ENCODE results near the gene ADGRB3.
"Not testable (repeated sequence)": the region's sequence is repeated elsewhere in the genome, so short reads cannot be mapped to it uniquely, and the experiment has no call there.

The ADGRB3 gene

DNA sequence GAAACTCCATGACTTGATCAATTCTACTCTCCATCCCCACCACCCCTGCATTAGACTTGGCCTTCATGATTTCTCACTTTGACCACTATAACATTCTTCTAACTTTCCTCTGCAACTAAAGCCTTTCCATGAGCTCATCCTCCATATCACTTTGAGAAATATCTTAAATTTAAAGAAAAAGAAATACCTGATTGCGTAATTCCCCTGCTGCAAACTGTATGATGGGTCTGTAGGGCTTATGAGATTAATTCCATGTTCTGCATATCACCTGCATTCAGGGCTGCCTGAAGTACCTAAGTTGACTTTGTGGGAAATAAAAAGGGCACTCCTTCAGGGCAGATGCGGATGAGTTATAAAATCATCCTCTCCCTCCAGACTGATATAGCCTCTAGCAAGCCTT lies 611.9 kb downstream of the ADGRB3 start:
- no peak for DNase-seq (ENCODE audit: low spot score)

DNA sequence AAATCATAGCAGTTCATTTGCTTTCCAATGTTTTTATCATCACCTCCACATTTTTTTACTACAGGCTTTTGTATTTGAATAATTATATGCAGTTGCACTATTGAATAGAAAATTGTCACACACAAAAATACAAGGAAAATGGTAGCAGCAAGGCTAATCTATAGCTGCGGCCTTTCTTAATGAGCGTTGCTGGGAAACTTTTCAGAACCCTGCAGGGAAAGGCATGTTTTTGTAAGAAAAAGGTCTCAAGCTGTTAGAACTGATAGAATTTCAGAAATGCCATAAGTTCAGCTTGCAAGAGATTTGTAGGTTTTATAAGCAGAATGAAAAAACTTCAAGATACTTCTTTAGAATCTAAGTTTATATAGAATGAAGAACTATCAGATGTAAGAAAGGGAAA lies 625.9 kb downstream of the ADGRB3 start:
- DNase-seq (ENCODE audit: low spot score), result no peak

DNA sequence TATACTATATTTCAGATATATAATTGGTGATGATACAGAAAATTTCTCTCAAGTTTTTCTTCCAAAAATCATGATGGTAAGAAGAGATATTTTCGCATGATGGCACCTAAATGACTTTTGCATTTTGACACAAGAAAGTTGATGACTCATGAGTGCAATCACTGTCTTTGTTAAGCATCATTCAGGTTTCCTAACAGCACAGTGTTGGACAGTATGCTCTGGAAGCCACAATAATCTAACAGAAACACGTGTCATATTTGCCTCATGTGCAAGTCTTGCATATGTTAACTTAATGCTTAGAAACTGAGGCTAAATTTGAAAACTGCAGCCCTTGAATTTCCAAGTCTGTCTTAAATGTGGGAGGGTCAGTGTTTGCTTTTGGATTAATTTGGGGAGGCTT lies 628.2 kb downstream of the ADGRB3 start:
- DNase-seq (ENCODE audit: low spot score), result no peak

DNA sequence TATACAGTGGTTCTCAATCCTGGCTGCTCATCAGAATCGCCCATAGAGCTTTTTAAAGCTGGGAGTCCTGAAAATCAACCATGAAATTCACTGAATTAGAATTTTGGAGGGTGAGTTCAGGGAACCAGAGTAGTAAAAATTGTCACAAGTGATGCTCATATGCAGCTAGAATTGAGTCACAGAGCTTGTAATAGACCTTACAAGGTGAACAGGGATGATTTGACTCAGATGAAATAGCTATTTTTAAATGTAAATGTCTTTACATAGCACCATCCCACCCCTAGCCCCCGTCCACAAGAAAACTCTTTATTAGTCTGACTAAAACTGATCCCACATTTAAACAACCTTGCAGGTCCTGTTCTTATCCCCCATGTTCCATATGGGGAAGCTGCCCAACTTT lies 630.0 kb downstream of the ADGRB3 start:
- DNase-seq (ENCODE audit: low spot score), result no peak

DNA sequence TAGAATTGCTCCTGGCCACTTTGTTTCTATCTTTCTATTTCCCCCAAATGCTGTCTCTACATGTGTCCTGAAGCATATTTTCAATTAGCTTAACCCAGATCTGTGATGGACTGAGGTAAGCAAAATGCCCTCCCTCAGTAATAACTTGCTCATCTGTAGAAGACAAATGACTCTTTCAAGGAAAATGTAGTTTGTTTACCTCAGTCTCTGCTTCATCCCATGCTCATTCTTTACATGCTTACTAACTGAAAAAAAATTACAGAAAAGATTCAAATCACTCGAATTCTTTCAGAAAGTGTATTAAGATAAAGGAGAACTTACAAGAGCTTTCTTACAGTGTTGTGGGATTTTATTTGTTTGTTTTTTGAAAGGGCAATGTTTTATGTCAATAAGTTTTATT lies 630.6 kb downstream of the ADGRB3 start:
- DNase-seq (ENCODE audit: low spot score), result no peak

DNA sequence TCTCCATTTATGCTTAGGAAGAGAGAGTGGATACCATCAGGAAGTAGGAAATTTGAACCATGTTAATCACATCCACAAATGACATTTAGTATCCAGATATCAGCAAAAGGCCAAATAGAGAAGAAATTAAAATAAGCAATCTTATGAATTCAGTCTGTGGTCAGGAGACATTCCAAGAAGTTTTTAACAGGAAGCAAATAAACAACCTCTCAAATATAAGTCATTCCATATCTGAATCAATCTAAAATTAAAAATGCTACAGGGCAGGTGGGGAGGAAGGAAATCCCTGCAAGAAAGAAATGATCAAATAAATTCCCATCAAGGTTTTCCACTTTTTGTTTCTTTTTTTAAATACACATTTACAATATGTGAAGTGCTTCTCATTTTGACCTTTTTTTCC lies 641.1 kb downstream of the ADGRB3 start:
- no peak for DNase-seq (ENCODE audit: low spot score)

DNA sequence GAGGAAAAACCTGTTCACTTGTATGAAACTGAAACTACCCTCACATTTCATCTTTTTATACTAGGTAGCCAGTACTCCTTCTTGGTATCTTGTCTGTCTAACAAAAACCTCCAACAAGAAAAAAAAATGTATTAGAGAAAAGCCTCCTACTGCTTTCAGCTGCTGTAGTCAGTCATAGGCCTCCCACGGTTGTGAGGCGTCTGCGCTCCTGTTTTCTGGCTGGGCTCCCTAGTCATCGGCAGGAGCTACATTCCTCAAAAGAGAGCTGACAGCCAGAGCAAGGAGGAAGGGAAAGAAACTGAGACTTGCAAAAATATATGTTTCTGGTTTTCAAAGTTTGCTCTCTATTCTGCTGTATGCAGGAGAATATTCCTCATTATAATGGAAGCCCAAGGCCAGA lies 644.7 kb downstream of the ADGRB3 start:
- no peak for DNase-seq (ENCODE audit: low spot score)

DNA sequence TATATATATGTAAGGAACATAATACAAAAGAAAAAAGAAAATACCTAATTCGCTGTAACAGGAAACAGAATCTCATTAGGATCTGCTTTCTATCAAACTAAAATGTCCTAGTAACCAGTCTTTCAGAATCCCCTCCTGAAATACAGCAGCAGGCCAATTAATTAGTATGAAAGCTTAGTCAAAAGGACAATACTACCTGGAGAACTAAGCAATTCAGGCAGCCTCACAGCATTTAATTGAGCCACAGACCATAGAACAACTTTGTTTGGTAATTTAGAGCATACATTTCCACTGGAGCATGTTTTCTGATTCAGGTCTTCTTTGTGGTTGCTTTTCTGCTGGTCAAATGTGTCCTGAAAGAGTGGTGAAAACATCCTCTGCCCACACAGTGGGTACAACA lies 645.8 kb downstream of the ADGRB3 start:
- no peak for DNase-seq (ENCODE audit: low spot score)

DNA sequence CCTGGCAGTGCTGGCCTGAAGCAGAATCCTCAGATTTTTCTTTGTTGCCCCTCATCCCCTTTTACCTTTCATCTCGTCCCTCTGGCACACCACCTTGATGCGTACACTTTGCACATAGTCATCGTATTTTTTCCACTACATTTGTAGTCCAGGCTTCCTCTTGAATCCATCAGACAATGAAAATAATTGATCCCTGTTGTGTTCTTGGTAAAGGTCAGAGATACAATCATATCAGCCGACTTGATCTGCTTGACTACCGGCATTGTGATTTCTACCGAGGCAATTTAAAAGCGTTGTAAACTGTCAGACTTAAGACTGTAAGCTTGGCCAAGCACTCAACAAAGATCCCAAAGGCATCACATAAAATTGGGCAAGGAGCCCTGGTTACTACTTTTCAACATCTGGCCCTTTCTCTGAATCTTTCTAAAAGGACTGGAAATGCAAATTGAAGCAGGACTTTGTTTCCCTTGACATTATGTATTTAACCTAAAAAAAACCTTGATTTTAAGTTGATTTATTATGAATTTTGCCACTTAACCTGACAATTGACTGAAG lies 649.2 kb downstream of the ADGRB3 start:
- DNase-seq (ENCODE audit: low spot score), result no peak

DNA sequence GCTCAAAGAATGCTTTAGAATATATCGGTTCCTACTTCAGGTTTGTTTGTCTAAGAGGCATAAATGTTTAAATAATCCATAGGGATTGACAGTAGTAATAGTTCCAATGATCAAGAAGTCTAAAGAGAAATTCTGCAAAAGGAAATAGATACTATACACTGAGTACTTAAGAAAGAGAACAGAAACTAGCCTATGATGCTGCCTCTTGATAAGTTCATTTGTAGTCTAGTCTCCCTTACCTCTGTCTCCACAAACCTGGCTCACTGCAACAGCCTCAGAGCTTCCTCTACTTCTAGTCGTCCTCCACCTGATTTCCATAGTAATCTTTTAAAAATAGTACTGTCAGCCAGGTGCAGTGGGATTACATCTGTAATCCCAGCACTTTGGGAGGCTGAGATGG lies 650.0 kb downstream of the ADGRB3 start:
- no peak for DNase-seq (ENCODE audit: low spot score)

DNA sequence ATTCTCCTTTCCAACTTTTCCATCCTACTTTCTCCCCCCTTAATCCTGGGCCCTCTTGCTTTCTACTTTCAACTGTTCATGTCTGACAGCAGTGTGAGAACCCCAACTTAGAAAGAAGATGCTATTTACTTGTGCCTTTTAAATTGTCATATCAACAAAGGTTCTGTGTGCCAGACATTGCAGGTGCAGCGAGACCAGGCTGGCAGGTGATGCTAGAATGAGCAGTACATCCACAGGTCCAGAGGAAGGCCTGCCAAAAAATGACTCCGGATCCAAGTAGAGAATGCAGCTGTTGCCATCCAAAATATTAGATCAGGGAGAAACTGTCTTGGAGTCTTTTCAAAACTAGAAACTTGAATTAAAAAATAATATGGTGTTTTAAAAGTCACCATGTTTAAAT lies 651.2 kb downstream of the ADGRB3 start:
- no peak for DNase-seq (ENCODE audit: low spot score)

DNA sequence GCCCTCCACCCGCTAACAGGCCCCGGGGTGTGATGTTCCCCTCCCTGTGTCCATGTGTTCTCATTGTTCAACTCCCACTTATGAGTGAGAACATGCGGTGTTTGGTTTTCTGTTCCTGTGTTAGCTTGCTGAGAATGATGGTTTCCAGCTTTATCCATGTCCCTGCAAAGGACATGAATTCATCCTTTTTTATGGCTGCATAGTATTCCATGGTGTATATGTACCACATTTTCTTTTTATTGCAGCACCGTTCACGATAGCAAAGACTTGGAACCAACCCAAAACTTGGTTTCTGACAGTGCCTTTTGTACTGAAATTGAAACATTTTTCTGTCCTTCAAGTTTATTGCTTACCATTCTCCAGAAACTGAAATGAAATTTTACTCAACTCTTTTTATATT lies 653.1 kb downstream of the ADGRB3 start:
- not testable (repeated sequence) for DNase-seq (ENCODE audit: low spot score)

DNA sequence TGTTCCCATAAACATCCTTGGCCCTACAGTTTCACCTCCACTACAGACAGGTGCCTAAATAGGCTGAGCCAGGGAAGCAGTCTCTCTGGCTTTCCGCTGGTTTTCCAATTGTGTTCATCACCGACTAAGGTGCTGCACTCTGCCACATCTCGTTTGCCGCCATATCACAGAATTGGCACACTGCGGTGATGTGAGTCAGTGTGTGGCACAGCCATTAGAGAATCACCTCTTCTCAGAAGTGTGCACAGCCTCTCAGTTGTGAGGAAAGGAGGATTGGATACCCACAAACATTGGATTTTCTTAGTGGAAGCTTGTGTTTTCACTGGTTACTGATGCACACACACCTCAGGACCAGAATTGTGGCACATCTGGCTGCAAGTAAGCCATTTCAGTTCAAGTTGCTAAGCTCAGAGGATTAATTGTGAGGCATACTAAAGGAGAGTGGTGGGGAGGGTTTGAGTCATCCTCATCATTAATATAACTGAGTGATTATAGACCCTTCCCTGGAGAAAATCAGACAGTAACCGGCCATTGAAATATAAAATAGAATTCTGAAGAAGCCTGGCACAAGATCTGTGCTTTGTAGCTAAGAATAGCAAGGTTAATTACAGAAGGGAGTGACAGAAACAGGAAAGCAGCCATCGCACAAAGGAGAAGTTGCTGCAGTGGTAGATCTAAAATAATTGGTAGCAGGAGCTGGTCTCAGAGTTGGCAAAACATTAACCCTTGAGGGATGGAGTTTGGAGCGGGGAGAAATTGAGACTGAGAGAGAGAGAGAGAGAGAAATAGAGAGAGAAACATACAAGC lies 654.8 kb downstream of the ADGRB3 start:
- no peak for DNase-seq (ENCODE audit: low spot score)

DNA sequence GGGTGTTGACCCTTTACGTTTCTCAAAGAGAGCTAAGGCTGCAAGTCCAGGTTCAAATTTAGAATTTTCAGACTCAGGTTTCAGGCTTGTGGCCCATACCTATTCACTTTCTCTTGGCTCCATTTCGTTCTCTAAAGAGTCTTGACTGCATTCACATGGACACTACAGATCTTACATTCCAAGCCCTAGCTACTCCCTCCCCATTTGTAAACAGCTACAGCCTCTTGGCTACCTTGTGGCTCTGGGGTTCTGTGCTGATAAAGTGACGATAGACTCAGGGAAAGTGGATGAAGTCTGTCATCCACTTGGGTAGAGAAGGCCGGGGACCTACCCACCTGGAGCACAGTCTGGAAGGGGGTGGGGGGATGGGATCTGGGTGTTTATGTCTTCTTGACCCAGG lies 658.4 kb downstream of the ADGRB3 start:
- DNase-seq (ENCODE audit: low spot score), result no peak

DNA sequence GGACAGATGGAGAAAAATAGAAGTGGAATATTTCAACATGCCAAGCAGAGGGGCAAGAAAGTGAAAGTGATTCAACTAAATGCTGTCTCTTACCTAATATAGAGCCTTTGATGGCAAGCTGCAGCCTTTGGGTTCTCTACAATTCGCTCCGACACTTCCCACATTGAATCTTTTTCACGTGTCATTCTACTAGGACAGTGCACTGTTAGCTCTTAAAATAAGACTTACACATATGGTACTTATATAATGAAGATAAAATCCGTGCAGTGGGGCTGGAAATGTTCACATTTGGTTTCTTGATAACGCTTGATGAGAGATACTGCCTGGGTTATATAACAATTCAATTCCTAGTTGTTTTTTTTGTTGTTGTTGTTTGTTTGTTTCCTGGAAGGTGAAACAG lies 659.3 kb downstream of the ADGRB3 start:
- no peak for DNase-seq (ENCODE audit: low spot score)

DNA sequence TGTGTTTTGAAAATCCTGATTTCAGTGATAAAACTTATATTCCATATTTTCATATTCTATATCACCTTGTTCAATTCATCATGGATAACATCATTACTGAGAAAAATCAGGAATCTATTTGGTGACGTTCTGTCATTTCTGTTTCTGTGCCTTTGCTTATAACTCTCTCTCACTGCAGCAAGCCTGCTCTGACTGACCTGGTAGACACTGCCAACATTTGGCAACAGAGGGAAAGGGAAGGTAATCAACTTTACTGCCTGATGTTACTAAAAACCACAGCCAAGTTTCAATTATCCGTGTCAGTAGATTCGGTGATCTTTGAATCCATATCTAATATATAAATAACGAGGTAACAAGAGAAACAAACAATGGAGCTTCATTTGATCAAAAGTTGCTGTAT lies 659.8 kb downstream of the ADGRB3 start:
- no peak for DNase-seq (ENCODE audit: low spot score)

DNA sequence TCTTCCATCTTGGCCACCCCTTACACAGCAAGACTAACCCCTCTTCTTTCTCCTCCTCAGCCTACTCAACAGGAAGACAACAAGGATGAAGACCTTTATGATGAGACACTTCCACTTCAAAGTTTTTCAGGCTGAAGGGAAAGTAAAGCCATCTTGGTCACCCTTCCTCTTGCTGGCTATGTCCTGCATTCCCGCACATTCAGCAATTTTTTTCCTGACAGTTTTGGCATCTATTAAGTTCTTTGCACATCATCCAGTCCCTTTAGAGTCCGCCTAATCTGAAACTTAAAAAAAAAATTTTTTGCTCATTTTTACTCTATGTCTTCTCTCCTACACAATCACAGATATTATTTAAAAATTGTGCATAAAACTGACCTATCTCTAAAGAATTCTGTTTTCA lies 668.3 kb downstream of the ADGRB3 start:
- no peak for DNase-seq (ENCODE audit: low spot score)

DNA sequence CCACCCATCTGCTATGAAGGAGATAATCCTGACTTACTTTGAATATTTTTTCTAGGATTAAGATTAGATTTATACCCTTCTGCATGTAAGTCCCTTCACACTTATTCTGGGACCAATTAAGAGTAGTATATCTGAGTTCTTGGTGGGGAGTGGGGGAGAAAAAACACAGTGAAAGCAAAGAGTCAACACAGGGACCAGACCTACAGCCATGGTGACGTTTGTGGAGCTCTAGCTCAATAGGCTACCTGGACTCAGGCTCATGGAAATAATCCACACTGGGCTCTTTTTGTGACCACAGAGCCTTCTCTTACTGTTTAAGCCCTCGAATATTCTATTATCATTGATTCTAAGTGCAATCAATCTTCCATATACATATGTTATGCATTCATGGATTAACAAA lies 670.4 kb downstream of the ADGRB3 start:
- DNase-seq (ENCODE audit: low spot score), result no peak

DNA sequence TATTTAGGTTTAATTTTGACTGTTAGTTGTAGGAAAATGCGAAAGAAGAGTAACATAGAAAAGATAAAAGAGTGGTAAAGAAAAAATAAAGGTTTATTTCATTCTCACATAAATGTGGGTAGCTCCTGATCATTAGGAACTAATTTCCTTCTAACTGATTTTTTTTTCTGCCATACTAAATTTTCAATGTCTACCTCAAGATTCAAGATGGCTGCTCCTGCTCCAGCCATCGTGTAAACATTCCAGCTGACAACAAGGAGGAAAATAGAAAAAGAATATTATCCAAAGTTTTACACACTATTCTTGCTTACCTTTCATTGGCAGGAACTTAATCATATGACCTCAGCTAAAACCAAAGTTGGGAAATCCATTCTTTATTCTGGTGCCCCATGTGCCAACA lies 673.5 kb downstream of the ADGRB3 start:
- DNase-seq (ENCODE audit: low spot score), result no peak

DNA sequence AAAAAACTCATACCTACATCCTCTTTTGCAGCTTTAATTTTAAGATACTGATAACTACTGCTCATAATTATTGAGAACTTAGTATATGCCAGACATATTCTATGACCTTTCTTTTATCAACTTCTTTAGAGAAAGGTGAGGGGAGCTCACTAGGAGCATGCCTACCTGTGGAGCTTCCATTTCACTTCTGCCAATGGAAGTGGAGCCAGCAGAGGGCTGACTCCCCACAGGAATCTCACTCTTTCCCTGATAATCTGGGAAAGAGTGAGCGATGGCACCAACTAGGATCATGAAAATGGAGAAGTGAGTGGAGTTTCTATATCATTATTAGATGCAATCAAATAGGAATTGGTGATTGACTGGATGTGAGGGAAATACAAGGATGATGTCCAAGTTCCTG lies 676.8 kb downstream of the ADGRB3 start:
- DNase-seq (ENCODE audit: low spot score), result no peak

DNA sequence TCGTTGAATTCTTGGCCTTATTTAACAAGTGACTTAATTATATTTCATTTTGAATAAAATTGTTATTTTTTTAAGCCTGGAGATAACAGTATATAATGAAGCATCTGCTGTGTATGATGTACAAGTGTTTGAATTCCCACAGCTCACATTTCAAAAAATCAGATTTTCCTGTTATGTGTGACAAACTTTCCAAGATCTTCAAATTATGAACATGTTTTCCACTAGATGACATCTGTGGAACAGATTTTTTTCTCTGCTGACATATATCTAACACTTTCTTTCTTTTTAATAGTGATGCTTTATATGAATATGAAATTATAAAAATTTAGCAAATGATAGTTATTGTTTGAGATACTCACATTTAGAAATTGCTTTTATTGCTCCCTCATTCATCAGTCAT lies 678.9 kb downstream of the ADGRB3 start:
- DNase-seq (ENCODE audit: low spot score), result no peak

DNA sequence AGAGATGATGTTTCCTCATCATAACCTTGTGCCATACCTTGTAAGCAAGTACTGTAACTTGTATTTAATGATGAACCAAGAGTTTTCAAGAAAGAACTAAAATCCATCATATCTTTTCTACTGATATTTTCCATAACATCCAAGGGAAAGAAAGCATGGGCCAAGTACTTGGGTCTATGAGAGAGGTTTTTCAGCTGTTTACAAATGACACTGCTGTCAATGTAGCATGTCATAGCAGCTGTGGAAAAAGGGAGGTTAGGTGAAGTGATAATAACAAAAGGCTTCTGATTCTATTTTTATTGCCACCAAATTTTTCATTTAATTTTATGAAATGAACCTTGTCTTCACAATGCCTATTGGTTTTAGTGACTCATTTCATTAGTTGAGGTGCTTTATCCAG lies 679.4 kb downstream of the ADGRB3 start:
- no peak for DNase-seq (ENCODE audit: low spot score)

DNA sequence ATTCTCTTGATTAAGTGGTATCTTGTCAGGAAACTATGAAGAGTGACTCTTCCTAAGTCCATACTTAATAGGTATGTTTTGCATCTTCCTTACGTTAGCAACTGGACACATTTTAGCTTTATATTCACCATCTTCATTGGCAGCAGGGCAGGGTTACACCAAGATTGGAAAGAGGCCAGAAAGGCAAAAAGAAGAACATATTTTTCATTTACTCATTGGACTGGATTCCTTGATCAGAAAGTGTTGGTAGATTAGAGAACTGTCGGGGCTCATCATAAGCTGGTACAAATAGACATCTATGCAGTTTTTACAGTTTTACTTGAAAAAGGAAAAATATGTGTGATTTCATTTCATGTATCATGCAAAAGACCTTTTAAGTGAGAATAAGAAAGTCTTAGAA lies 696.8 kb downstream of the ADGRB3 start:
- no peak for DNase-seq (ENCODE audit: low spot score)

DNA sequence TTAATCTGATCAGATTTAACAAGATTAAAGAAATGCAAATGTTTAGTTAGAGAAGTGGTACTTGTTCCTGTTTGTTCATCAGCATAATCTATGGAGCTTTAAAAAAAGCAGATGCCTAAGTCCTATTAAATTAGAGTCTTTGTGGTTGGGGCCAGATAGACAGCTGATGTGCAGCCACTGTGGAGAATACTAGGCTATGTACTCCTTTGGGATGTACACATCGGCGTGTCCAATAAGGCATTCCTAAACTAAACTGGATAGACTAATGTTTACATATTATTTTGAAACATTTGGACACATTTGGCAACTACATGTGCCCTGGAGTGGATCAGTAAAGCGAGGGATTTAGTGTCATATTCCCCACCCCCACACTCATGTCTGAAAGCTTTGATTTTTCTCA lies 702.2 kb downstream of the ADGRB3 start:
- DNase-seq (ENCODE audit: low spot score), result no peak
